Frontal cortex (tissue), 4 donors: ENCODE data around the gene ATP1A1. TPM values are rescaled to one million over a fixed set of nuclear protein-coding genes. Genes with fewer than 3 reads are reported as not detected.

Experiments used
- DNase-seq, 2 donors: peaks; one replicate each; pipeline ENCODE4 v3.0.0; 2012; ENCODE audit warnings: low spot score in 2 of 2
- FAIRE-seq: peaks from 2 replicates; lab custom pipeline; 2012; peaks lifted over from hg19 to GRCh38; lab: Jason Lieb, UNC
- total RNA-seq: library from RNA; depleted of rRNA; stranded (reverse); fragments of >200 nt; gene quantifications from one replicate; pipeline ENCODE4 v1.2.3, GENCODE V29; 2014
- donor health status: control.
- donor health status: control.
- donor health status: control.

The ATP1A1 gene
- total RNA-seq, 1 donor from 2014 or later, result 79.9 TPM

- no peak for FAIRE-seq
- DNase-seq, result no peak
Observed at GRCh38 chr1:116408193-116408592, 35.1 kb downstream of the ATP1A1 start.

GRCh38 chr1:116408803-116409720, 36.0 kb downstream of the ATP1A1 start:
- no peak for DNase-seq

GRCh38 chr1:116409751-116410191, 36.7 kb downstream of the ATP1A1 start:
- DNase-seq (no peak), FAIRE-seq (no peak)

More at GRCh38 chr1:116408803-116409720, 36.0 kb downstream of the ATP1A1 start:
- no peak for FAIRE-seq

- DNase-seq (no peak), FAIRE-seq (no peak)
Observed at GRCh38 chr1:116411784-116412479, 38.9 kb downstream of the ATP1A1 start.

GRCh38 chr1:116412480-116412798, 39.4 kb downstream of the ATP1A1 start:
- FAIRE-seq, result no peak
- no peak for DNase-seq

GRCh38 chr1:116412898-116413297, 39.9 kb downstream of the ATP1A1 start:
- no peak for FAIRE-seq
- DNase-seq, result no peak

GRCh38 chr1:116413414-116413813, 40.4 kb downstream of the ATP1A1 start:
- DNase-seq (no peak), FAIRE-seq (no peak)

- DNase-seq, result no peak
- no peak for FAIRE-seq
Observed at GRCh38 chr1:116414364-116414763, 41.3 kb downstream of the ATP1A1 start.

GRCh38 chr1:116415200-116415698, 42.2 kb downstream of the ATP1A1 start:
- FAIRE-seq, result no peak
- no peak for DNase-seq

- FAIRE-seq (no peak), DNase-seq (no peak)
Observed at GRCh38 chr1:116415699-116416533, 42.9 kb downstream of the ATP1A1 start.

GRCh38 chr1:116416854-116417513, 43.9 kb downstream of the ATP1A1 start:
- DNase-seq, result no peak
- FAIRE-seq, result no peak

GRCh38 chr1:116417678-116418077, 44.6 kb downstream of the ATP1A1 start:
- DNase-seq (no peak), FAIRE-seq (no peak)

GRCh38 chr1:116418091-116418830, 45.2 kb downstream of the ATP1A1 start:
- peak; percentile 68 to 72 for DNase-seq
- no peak for FAIRE-seq

GRCh38 chr1:116420417-116421200, 47.6 kb downstream of the ATP1A1 start:
- FAIRE-seq (no peak), DNase-seq (no peak)

- FAIRE-seq, result no peak
Observed at GRCh38 chr1:116424438-116424837, 51.4 kb downstream of the ATP1A1 start.

GRCh38 chr1:116424863-116425262, 51.8 kb downstream of the ATP1A1 start:
- DNase-seq (no peak), FAIRE-seq (no peak)

More at GRCh38 chr1:116424438-116424837, 51.4 kb downstream of the ATP1A1 start:
- no peak for DNase-seq

GRCh38 chr1:116425987-116426386, 52.9 kb downstream of the ATP1A1 start:
- FAIRE-seq, result no peak
- no peak for DNase-seq

- DNase-seq (no peak), FAIRE-seq (no peak)
Observed at GRCh38 chr1:116426401-116426800, 53.4 kb downstream of the ATP1A1 start.
